IPS-NIHi7 (cell line): ENCODE measurements around the gene THSD4.
A peak's percentile ranks its signal among the peaks of the same experiment; 100 is the strongest.

Experiments used
- DNase-seq: peaks from one replicate; pipeline ENCODE4 v3.0.0; 2012; ENCODE audit warnings: mixed read lengths; ENCODE audit errors: extremely low spot score

Gene THSD4

DNA sequence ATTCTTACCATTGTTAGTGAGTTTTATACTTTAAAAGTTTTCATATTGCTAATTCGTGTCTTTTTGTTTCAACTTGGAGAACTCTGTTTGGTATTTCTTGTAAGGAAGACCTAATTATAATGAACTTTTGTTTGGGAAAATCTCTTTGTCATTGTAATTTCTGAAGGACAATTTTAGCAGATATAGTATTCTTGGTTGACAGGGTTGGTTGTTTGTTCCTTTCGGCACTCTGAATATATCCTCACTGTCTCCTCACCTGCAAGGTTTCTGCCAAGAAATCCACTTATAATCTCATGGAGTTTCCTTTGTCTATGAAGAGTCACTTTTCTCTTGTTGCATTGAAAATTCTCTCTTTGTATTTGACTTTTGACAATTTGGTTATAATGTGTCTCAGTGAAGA is 469.9 kb downstream of the THSD4 start:
- no peak for DNase-seq

DNA sequence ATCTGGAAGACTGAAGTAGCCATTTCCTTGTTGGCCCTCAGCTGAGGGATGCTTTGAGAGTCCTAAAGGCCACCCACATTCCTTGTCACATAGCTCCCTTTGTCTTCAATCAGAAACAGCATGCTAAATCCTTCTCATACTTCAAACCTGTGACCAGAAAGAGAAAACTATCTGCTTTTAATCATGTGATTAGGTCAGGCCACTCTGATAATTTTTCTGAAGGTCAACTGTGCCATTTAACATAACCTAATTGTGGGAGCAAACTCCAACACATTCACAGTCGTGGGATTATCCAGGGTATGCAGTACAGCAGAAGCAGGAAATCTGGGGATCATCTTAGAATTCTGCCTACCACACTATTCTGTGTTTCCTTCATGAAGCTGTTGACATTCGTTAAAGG is 471.2 kb downstream of the THSD4 start:
- DNase-seq: no peak

DNA sequence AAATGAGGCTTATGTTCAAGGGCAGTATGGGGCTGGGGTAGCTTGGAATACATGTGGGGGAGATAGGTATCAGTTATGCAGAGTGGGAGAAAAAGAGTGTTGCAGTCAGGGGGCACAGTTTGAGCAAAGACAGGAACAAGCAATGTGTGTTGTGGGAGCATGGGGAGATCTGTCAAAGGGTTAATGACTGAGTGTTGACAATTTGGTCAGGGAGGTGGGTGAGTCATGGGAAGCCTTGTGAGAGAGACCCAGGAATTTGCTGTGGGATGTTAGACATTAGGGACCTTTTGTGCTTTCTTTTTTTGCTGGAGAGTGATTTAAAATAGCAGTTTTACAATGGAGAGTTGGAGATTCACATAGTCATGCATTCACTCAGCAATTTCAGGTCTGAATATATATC is 473.5 kb downstream of the THSD4 start:
- DNase-seq: peak; percentile 55

DNA sequence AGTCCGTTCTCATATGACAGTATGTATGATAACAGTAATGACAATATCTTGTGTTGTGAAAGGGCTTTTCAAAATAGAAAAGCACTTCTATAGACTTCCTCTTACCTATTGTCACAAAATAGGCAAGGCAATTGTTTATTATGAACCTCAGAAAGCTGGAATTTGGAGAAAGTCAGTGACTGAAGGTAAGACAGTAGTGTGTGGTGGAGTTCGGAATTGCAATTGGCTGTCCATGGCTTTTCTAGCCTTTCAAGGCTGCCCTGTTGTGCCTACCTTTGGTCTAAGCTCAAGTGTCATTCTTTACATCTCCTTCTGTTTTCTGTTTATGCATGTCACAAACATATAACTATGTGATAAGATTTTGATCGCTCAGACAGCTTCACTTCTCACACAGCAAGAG is 475.8 kb downstream of the THSD4 start:
- DNase-seq: no peak

DNA sequence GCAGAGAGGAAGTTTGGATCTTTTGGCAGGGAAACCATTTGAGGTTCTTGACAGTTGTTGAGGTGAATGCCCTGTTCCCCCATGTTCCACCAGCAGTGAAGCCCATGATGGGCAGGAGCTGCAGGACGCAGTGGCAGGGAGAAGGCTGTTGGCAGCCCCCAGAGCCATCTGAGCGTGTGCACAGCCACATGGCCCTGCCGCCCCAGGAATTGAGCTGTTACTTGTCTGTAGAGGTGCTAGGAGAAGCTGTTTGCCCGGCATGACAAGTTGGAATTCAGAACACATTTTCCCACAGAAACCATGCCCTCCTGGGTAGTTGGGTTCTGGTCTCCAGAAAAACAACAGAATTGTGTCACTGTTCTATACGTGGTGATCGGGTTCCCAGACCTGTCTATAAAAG is 476.9 kb downstream of the THSD4 start:
- DNase-seq: no peak

DNA sequence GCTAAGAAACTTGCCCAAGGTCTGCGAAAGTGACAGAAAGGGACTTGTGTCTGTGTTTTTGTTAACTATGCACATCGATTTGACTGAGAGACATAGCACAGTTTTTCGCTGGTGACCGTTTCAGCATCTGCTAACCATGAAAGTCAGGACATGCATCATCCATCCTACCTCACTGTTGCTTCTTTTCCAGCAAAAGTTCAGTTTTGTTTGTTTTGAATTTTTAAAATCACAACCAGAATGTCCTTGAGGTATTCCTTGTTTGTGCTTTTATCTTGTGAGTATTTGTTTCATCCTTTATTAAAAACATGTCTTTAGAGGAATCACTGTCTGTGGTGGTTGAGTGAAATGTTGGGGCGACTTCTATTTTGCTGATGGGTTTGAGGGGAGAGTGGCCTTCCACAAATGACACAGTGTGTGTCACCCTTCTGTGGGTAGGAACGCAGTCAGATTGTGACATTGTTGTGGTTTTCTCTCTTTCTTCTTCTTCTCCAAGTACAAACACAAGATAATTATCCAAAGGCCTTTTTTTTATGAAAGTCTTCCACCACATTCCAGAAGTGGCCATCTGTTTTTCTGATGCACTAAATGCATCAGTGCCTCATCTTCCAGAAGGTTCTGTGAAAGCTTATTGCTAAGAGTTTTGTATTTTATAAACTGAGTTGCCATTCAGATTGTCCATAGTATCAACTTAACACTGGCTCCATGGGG is 480.7 kb downstream of the THSD4 start:
- DNase-seq: no peak

DNA sequence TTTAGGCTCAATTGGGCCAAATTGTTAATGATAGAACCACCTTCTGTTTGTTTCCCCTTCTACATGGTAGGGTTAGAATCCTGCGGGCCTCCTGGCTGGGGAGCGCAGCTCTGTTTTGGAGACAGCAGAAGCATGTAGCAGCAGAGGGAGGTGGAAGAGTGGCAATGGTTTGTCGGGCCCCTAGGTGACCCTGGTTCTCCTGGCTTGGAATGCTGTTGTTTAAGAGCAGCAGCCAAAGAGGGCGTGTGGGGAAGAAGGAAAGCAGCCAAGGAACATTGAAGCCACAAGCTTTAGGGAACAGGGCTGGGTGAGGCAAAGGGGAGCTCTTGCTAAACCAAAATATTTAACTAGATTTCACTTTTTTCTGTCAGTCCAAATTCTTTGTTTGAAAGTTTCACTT is 481.4 kb downstream of the THSD4 start:
- peak; percentile 24 for DNase-seq

DNA sequence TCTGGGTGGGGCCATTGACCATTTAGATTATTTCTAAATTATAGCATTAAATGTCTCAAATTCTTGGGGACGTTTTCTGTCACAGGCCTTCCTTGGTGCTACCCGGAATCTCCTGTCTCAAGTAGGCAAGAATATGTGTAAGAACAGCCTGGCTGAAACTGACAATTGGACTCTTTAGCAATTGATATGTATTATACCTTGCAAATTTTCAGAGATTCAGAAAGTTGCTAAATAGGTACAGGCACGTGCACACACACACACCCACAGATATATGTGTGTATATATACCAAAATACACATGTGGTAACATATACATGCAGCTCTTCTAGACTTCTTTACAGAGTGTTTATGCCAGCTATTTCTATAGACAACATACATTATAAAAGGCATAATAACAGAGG is 481.9 kb downstream of the THSD4 start:
- no peak for DNase-seq

DNA sequence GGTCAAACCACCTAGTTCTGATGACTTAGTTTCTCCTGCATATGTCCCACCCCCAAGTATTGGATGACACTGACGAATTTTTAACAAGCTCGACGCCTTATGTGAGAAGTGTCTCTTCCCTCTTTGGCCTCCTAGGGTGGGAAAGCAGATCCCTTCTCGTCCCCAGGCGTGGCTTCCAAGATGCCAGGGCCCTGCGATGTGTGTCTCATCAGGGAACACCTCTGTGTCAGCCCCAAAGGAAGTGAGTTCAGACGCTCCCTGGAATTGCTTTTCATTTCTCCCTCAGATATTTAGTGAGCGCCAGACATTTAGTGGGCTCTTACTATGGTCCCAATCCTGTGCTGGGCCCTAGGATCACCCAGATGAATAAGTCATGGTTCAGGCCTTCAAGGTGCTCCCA is 482.4 kb downstream of the THSD4 start:
- no peak for DNase-seq

DNA sequence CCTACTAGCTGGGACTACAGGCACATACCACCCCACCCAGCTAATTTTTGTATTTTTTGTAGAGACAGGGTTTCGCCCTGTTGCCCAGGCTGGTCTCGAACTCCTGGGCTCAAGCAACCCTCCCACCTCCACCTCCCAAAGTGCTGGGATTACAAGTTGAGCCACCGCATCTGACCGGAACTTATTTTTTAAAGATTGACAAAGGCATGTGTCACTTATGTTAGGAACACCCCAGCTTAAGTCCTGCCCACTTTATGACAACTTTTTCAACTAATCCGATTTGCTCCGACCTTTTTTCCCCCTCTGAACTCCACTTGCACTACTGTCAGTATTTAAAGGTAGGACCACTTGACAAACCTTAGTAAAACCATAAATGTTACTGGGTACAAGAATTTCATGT is 483.5 kb downstream of the THSD4 start:
- DNase-seq: no peak

DNA sequence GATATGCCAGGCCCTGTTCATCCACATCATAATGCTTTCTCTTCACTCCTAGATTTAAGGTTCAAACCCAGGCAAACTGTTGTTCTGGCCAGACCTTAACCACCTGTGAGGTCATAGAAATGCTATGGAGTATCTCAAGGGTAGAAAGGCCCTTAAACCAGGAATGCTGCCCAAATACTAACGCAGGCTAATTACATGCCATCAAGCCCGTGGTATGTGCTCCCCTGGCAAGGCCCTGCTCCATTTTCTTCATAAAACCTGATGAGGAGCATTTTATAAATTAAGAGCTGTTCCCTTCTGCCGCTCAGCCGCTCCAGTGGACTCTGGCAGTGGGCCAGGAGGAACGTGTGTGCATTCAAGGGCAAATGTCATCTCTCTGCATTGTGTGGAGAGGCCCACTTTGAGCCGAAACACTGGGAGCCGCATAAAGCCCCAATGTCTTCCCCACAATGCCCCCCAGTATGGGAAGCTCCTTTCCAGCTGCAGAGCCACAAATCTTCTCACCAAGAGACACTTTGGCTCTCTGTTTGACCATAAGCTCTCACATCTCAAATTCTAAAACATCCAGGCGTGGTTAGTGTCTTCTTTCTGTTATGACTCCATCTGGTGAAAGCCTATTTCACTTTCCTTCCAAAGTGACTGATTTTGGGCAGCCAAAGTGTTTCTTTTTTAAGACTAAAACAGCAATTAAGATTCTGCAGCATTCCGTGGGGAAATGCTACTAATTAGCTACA is 484.3 kb downstream of the THSD4 start:
- no peak for DNase-seq

DNA sequence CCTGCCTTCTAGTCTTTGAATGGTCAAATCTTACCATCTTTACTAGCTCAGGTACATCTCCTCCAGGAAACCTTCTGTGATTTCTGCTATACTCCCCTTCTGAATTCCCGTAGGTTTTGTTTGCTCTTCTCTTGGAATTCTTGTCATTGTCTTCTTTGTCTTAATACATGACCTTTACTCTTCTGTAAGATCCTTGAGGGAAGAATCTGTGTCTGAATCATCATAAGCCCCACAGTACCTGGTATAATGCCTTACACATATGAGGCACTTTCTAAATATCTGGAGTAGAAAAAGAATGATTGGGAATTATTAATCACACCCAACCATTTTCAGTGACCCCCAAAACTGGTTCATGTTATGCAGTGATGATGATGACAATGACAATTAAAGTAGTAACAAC is 485.0 kb downstream of the THSD4 start:
- no peak for DNase-seq

DNA sequence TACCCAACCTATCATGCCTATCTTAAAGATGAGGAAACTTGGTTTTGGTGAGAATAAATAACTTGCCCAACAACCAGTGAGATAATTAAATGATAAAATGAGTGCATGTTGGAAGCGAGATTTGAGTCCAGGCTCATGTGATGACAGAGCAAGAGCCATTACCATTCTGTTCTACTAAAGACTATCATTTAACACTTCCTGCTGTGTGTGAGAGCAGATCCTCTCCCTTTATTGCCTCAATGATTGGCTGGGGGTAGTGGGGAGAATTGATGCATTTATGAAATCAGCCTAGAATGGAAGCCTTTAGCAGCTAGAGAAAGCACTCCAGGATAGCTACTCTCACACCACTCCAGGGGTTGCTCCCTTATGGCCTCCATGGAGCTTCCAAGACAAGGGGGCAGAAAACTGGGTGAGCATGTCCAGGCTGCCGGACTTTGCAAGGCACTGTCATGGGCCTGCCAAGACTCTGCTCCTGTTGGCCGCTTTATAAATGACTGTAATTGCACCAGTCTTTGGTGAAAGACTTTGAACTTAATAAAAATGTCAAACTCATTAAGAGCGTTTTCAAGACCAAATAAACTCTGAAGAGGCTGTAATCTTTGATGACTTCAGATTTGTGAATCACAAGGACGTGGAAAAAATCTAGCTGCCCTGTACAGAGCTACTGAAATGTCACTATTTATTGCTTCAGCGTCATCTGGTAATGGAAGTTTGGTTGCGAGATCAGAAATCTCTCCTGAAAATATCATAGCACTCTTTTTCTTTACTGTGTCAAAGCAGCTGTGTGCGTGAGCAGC is 486.0 kb downstream of the THSD4 start:
- no peak for DNase-seq

DNA sequence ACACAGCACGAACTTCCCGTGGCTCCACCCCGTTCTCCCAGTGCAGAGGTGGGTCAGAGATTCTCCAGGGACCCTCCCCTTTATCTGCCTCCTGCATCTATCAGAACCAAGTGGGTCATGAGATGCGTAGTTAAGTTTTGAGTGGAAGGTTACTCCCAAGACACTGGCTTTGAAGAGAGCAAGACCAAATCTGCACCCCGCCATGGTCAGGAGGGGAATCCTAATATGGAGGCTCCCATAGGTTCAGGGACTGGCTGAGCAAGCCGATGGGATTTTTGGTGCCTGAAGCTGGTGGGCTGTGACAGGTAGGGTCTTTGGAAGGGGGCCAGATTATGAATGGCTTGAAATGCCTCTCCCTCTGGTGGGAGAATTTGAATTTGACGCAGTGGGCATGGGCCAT is 488.1 kb downstream of the THSD4 start:
- DNase-seq: no peak

DNA sequence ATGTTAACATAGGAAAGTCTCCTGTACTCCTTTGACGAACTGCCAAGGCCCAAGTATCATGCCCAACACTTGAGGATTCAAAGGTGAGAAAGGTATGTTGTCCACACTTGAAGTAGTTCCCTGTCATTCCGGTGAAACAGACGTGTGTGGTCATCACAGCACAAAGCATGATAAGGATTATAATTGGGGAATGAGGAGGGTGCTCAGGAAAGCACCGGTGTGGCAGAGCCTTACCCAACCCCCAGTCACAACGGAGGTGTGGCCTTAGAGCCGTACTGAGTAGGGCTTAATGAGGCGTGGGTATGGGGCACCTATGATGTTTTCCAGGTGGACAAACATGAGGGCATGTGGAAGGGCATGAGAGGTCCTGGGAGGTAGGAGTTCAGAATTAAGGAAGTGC is 492.1 kb downstream of the THSD4 start:
- no peak for DNase-seq

DNA sequence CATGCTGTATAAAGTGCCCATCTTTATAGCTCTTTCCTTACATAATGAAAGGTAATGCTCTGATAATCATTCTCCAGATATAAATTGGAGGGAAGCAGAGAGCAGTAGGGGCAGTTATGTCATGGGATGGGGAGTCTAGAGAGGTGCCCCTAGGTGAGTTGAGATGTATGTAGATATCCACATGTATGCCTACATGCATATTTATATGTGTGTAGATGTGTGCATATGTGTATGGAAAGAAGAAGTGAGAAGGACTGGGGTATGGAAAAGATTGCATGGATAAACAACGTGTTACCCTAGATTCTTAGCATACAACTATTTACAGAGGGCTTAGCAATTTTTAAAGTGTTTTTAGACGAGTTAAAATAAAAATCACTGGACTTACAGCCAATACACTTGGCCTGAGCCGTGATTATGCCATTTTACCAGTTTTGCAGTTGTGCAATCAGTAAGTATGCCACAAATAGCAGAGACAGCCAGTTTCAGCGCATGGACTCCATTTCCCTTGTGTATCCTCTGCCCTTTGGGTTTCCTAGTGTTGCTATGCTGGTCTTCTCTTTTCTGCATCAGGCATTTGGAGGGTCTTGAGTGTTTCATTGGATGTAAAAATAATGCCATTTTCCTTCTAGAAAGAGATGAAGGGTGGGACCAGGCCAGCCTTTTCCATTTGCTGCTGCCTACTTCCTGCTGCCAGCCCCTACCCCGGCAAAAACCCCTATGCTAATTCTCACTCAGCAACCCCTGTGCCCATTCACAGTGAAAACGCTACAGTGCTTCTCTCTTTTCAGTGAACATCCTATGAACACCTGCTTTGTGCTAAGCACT is 495.7 kb downstream of the THSD4 start:
- DNase-seq: no peak

DNA sequence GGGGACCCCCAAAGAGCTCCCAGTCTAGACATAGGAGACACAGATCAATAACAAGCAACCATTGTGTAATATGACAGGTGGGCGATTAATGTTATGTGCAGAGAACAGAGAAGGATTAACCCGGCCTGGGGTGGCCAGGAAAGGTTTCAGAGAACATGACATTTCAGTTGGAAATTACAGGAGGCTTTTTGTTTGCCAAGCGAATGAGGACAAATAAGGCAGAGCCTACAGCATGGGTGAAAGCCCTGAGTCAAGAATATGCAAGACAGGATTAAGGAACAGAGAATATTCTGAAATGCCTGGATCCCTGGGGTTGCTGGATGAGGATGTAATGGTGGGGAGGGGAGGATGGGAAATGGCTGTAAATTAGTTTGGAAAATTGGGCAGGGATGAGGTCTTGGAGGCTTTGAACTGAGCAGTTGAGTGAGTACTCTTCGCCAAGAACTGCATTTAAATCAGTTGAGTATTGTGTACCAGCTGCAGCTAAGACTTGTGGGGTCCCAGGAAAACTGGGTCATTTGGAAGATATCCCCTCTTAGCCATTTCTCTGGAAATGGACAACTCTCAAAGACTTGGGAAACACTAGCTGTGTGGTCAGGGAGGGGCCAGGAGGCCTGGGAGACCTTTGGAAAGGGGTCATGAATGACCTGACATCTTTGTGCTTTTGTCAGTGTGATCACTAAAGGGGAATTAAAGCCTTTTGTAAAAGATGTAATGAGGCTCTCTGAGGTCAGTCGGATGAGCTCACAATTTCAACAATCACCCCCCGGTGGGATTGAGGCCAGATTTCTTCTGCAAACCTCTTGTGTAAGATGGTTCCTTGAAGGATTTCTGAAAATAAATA is 496.5 kb downstream of the THSD4 start:
- no peak for DNase-seq

DNA sequence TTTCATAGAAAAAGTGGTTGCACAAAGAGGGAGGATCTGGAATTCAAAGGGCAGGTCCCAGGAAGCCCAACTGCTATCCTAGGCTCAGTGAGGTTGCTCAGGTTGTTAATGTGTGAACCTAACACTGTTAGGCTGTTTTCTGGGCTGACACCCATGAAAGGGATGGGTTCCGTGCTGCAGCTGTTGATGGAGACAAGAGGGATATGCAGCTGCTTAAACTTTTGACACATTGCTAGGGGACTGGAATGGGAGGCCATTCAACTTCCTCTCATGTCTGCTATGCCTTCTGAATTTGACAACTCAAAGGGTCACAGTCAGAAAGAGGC is 497.1 kb downstream of the THSD4 start:
- no peak for DNase-seq

DNA sequence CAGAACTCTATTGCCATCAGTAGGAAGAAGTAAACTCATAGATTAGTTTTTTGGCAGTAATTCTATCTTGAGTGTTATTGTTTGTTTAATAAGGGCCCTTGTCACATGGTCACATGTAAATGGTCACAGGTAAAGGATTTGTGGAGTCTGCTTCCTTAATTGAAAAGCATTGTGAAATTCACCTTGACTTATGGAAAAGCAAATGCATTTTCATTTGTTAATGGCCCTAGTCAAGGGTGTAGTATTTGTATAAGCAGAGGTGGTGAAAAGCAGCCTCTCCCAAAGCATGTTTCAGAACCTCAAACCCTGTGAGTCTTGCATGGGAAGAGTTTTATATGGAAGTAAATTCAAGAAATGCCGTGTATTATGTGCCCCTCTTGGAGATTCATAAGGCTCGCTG is 497.6 kb downstream of the THSD4 start:
- DNase-seq: no peak

DNA sequence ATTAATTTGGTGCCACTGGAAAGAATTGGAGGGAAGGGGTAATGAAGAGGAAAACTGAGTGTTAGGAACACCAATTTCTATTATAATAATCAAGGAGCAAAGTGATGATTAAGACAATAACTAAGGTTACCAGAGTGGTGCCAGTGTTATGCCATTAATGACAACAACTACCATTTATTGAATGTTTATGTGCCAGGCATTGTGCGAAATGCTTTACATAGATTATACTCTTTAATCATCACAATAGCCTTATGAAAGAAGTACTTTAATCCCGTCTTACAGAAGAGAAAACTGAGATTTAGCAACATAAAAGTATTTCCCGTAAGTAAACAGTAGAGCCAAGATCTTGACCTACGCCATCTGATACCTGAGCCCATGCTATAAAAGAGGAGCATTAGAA is 507.8 kb downstream of the THSD4 start:
- no peak for DNase-seq

DNA sequence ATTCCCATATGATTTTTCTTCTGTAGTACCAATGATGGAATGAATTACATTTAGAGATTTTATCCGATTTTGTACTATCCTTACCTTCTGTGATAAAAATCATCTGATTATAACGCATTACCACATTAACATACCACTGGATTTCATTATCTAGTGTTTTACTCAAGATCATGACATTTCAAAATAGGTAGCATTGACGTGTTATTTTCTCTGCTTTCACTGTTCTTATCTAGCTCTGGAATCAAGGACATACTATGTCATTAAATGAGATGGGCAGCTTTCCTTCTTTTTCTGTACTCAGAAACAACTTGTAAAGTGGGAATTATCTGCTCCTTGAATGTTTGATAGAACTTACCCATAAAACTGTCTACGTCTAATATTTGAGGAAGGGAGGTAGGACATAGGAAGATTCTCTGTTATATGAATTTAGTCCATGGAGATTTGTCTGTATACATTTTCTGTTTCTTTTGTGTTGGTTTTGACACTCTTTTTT is 511.4 kb downstream of the THSD4 start:
- DNase-seq: no peak
